B cell (primary cell): ENCODE results near the gene RHBDL1. TPM values are rescaled to one million over a fixed set of nuclear protein-coding genes. Genes with fewer than 3 reads are reported as not detected.
"Not testable (repeated sequence)": the region's sequence is repeated elsewhere in the genome, so short reads cannot be mapped to it uniquely, and the experiment has no call there.

Experiments used
- ATAC-seq: fragments of 200-7000 bp; cut with Tn5 transposase; one replicate; pipeline ENCODE4 v1.10.0; 2021; ENCODE audit warnings: low read depth, mild to moderate bottlenecking, moderate number of reproducible peaks, moderate library complexity
- CTCF ChIA-PET: fragments of 350-600 bp; sonication (Branson Sonifier 250); formaldehyde crosslinking; loops from one replicate; lab custom pipeline; 2021; ENCODE audit warnings: antibody characterized with exemption, inconsistent platforms; lab: Charles Lee
- POLR2A ChIA-PET: fragments of 350-600 bp; sonication (Branson Sonifier 250); formaldehyde crosslinking; loops from one replicate; lab custom pipeline; 2021; ENCODE audit warnings: antibody characterized with exemption; lab: Charles Lee
- DNase-seq: peaks from one replicate; pipeline ENCODE4 v3.0.0; 2013
- H2AFZ ChIP-seq: 2 replicates; pipeline ENCODE4 v1.6.1; 2012; ENCODE audit warnings: mild to moderate bottlenecking, low read depth, low read length; ENCODE audit not compliant: insufficient read depth, poor library complexity, severe bottlenecking
- H3K27ac ChIP-seq, 2 donors: 1 replicate in 1 of 2; 2 replicates in 1 of 2; pipeline ENCODE4 v1.5.1; 2012 to 2013; ENCODE audit warnings: low read length in 2 of 2, mild to moderate bottlenecking in 2 of 2, moderate library complexity in 1 of 2
- H3K27me3 ChIP-seq, 4 experiments: fragments of 200-600 bp in 1 of 4; sonication (generic) in 1 of 4; replicated peaks in 1 of 4; 1 replicate in 2 of 4; 2 replicates in 2 of 4; pipeline versions ENCODE4 v1.6.1 to v1.7.0; 2013 to 2016; ENCODE audit warnings: low read length in 3 of 4, mild to moderate bottlenecking in 2 of 4, mixed read lengths in 1 of 4, moderate library complexity in 1 of 4; ENCODE audit not compliant: insufficient read depth in 4 of 4, control insufficient read depth in 3 of 4; ENCODE audit errors: control extremely low read depth in 1 of 4
- H3K36me3 ChIP-seq, 2 experiments: replicated peaks in 1 of 2; 1 replicate in 1 of 2; 2 replicates in 1 of 2; pipeline versions ENCODE4 v1.6.1 to v1.7.1; 2013; ENCODE audit warnings: low read length in 1 of 2; ENCODE audit not compliant: insufficient read depth in 2 of 2, control insufficient read depth in 1 of 2; ENCODE audit errors: control extremely low read depth in 1 of 2, extremely low read depth in 1 of 2
- H3K4me1 ChIP-seq, 2 donors: fragments of 200-600 bp in 1 of 2; sonication (generic) in 1 of 2; 1 replicate in 1 of 2; 2 replicates in 1 of 2; pipeline versions ENCODE4 v1.5.1 to v1.6.1; 2013 to 2017; ENCODE audit warnings: low read length in 2 of 2; ENCODE audit not compliant: control insufficient read depth in 2 of 2, insufficient read depth in 2 of 2
- H3K4me2 ChIP-seq: replicated peaks from 2 replicates; pipeline ENCODE3; 2012; ENCODE audit warnings: mild to moderate bottlenecking, low read depth, low read length; ENCODE audit not compliant: poor library complexity, severe bottlenecking
- H3K4me3 ChIP-seq, 5 experiments: fragments of 200-600 bp in 1 of 5; sonication (generic) in 1 of 5; 1 replicate in 3 of 5; 2 replicates in 2 of 5; pipeline versions ENCODE4 v1.5.1 to v1.7.0; 2011 to 2016; ENCODE audit warnings: low read length in 4 of 5, mild to moderate bottlenecking in 4 of 5, low read depth in 2 of 5, control low read depth in 1 of 5, moderate library complexity in 1 of 5; ENCODE audit not compliant: insufficient read depth in 1 of 5; ENCODE audit errors: control extremely low read depth in 1 of 5, extremely low read depth in 1 of 5
- H3K79me2 ChIP-seq: fragments of 200-600 bp; sonication (generic); one replicate; pipeline ENCODE4 v1.6.0; 2016; ENCODE audit warnings: low read length; ENCODE audit not compliant: control insufficient read depth, insufficient read depth
- H3K9ac ChIP-seq: fragments of 200-600 bp; sonication (generic); 2 replicates; pipeline ENCODE4 v1.6.1; 2017; ENCODE audit warnings: mild to moderate bottlenecking, low read length, moderate library complexity
- H3K9me3 ChIP-seq, 3 donors: one replicate each; pipeline versions ENCODE4 v1.6.1 to v1.7.1; 2013; ENCODE audit warnings: low read length in 2 of 3; ENCODE audit not compliant: control insufficient read depth in 2 of 3, insufficient read depth in 1 of 3; ENCODE audit errors: control extremely low read depth in 1 of 3
- H4K20me1 ChIP-seq: 2 replicates; pipeline ENCODE4 v1.6.0; 2012; ENCODE audit warnings: mild to moderate bottlenecking, low read length; ENCODE audit not compliant: insufficient read depth, control insufficient read depth, poor library complexity, severe bottlenecking
- H3K27ac Mint-ChIP-seq: one replicate; pipeline ENCODE4 v1.8.0; 2021; ENCODE audit warnings: mixed read lengths
- H3K27me3 Mint-ChIP-seq: one replicate; pipeline ENCODE4 v1.8.0; 2021; ENCODE audit warnings: mixed read lengths
- H3K4me1 Mint-ChIP-seq: one replicate; pipeline ENCODE4 v1.8.0; 2021; ENCODE audit warnings: mixed read lengths
- H3K4me3 Mint-ChIP-seq: one replicate; pipeline ENCODE4 v1.8.0; 2021; ENCODE audit warnings: mixed read lengths
- H3K9me3 Mint-ChIP-seq: one replicate; pipeline ENCODE4 v1.8.0; 2022; ENCODE audit warnings: mixed read lengths; ENCODE audit not compliant: insufficient read depth
- EZH2 ChIP-seq: IDR thresholded peaks from 2 replicates; pipeline ENCODE4 v1.6.1; 2012; ENCODE audit warnings: borderline replicate concordance, low read depth, mild to moderate bottlenecking, moderate library complexity, low read length; ENCODE audit not compliant: insufficient read depth, poor library complexity, severe bottlenecking
- WGBS: methylation state at CpG from one replicate; pipeline ENCODE4 v1.1.5; 2013; ENCODE audit warnings: missing lambda C conversion rate; ENCODE audit not compliant: insufficient coverage; 5-methylcytosine and 5-hydroxymethylcytosine counted together
- intact Hi-C: fragments of 100-400 bp; cut with micrococcal nuclease; formaldehyde crosslinking; loops from one replicate; pipeline ENCODE4 v1.10.0; 2022
- polyA plus RNA-seq: library from polyadenylated mRNA; depleted of rRNA; stranded (reverse); fragments of >200 nt; gene quantifications from 2 replicates; pipeline ENCODE4 v1.2.3, GENCODE V29; 2012
- total RNA-seq, 2 donors: library from RNA; stranded (reverse); fragments of 120-200 nt in 1 of 2; gene quantifications; 1 replicate in 1 of 2; 2 replicates in 1 of 2; pipeline versions ENCODE4 v1.2.3 to v1.2.4, GENCODE V29; 2013 to 2022
- TF ChIP-seq, protein P1 (sequence below): fragments of 200-600 bp; IDR thresholded peaks from one replicate; pipeline ENCODE4 v1.8.0; 2022; ENCODE audit warnings: antibody characterized with exemption, mild to moderate bottlenecking

RHBDL1 gene
- total and polyA plus RNA-seq, 2 donors (not counting 1 experiment from before 2014, with no cell fraction given) = 0.76 to 1.6 TPM

DNA sequence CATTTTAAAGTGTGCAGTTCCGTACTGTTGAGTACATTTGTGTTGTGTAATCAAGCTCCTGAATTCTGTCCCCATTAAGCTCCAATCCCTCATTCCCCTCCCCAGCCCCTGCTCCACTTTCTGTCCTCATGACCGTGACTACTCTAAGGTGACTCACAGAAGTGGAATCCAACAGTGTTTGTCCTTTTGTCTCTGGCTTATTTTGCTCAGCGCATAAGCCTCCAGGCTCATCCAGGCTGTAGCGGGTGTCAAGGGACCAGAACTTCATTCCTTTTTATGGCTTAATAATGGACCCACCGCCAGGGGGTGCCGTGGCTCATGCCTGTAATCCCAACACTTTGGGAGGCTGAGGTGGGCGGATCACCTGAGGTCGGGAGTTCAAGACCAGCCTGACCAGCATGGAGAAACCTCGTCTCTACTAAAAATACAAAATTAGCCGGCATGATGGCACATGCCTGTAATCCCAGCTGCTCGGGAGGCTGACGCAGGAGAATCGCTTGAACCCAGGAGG, 37.3 kb downstream of the RHBDL1 start:
- POLR2A ChIA-PET, H3K4me1 Mint-ChIP-seq, H3K36me3 ChIP-seq, H3K27ac ChIP-seq, H3K9me3 Mint-ChIP-seq, intact Hi-C loops, H3K4me2 ChIP-seq, H3K9ac ChIP-seq, H2AFZ ChIP-seq, H3K4me3 ChIP-seq, DNase-seq, H3K4me3 Mint-ChIP-seq, H3K79me2 ChIP-seq, H3K27ac Mint-ChIP-seq, ATAC-seq: not testable (repeated sequence)
- Histone ChIP-seq H3K4me1 (peaks cover 12 to 20% of the 10 kb centered on the region in 2 donors), H4K20me1 (peaks cover 11% of the 10 kb centered on the region), H3K9me3 (peaks cover 0 to 15% (median 0%) of the 10 kb centered on the region in 3 donors), H3K27me3 (peaks cover 0 to 64% (median 29%) of the 10 kb centered on the region in 4 experiments)
- 47% methylated on average over 8 of the region's 13 CpGs for WGBS
- peaks cover 24% of the 10 kb centered on the region for H3K27me3 Mint-ChIP-seq
- TF ChIP-seq, protein P1, sequence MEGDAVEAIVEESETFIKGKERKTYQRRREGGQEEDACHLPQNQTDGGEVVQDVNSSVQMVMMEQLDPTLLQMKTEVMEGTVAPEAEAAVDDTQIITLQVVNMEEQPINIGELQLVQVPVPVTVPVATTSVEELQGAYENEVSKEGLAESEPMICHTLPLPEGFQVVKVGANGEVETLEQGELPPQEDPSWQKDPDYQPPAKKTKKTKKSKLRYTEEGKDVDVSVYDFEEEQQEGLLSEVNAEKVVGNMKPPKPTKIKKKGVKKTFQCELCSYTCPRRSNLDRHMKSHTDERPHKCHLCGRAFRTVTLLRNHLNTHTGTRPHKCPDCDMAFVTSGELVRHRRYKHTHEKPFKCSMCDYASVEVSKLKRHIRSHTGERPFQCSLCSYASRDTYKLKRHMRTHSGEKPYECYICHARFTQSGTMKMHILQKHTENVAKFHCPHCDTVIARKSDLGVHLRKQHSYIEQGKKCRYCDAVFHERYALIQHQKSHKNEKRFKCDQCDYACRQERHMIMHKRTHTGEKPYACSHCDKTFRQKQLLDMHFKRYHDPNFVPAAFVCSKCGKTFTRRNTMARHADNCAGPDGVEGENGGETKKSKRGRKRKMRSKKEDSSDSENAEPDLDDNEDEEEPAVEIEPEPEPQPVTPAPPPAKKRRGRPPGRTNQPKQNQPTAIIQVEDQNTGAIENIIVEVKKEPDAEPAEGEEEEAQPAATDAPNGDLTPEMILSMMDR = peak; percentile 49
- CTCF ChIA-PET = interaction anchor here (0.6 to 7.6 kb wide), 22 partner anchors 9 to 665 kb away, joined by 3 to 94 read pairs (median 4); partner anchors contain the start of genes ANTKMT, CHTF18, CIAO3 and RPUSD1

DNA sequence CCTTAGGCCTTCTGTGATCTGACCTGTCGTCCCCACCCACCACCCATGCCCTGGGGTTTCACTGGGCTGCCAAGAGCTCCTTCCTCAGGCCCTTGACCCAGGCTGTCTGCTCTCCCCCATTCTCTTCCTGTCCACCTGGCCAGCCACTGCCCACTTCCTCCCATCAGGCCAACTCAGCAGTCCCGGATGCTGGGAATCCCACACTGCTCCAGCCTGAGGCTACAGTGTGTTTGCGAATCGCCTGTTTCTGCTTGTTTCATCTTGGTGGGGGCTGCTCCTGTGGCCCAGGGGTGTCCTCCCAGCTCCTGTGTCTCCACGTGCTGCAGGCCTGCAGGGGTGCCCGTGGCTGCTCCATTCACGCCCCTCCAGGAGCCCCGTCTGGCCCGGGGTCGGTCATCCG, 38.6 kb downstream of the RHBDL1 start:
- 66% methylated on average over 11 of the region's 11 CpGs for WGBS
- POLR2A ChIA-PET = no interaction called here

More for the DNA sequence above, 38.6 kb downstream of the RHBDL1 start:
- peaks cover 11% of the 10 kb centered on the region for H4K20me1 ChIP-seq
- intact Hi-C loops = no loop called here
- H3K4me2 ChIP-seq = peak overlapping the region; percentile 95
- Mint-ChIP-seq H3K4me3 (peak overlapping the region; percentile 54), H3K27ac (no peak overlapping the region), H3K27me3 (peaks cover 13% of the 10 kb centered on the region), H3K9me3 (no peaks in the 10 kb centered on the region), H3K4me1 (peaks cover 5% of the 10 kb centered on the region)
- CTCF ChIA-PET = interaction anchor here (0.8 to 7.6 kb wide), 7 partner anchors 9 to 135 kb away, joined by 3 to 94 read pairs (median 9); partner anchors contain the start of genes CHTF18, CIAO3, HAGHL and RPUSD1
- H3K27ac ChIP-seq = no peak overlapping the region
- no peaks in the 10 kb centered on the region for H3K79me2 ChIP-seq
- TF ChIP-seq, protein P1 = no peak
- TF ChIP-seq EZH2 = no peak
- no peak for ATAC-seq
- peaks cover 12 to 20% of the 10 kb centered on the region in 2 donors for H3K4me1 ChIP-seq
- no peak for DNase-seq
- H3K9ac ChIP-seq = no peak overlapping the region
- no peaks in the 10 kb centered on the region for H3K36me3 ChIP-seq
- peaks cover 0 to 51% (median 22%) of the 10 kb centered on the region in 4 experiments for H3K27me3 ChIP-seq
- peaks cover 0 to 15% (median 0%) of the 10 kb centered on the region in 3 donors for H3K9me3 ChIP-seq
- no peak overlapping the region for H2AFZ ChIP-seq
- no peak overlapping the region for H3K4me3 ChIP-seq
